ENCODE results near the gene ATF7IP.
"Not testable (repeated sequence)": the region's sequence is repeated elsewhere in the genome, so short reads cannot be mapped to it uniquely, and the experiment has no call there.

Gene ATF7IP

DNA sequence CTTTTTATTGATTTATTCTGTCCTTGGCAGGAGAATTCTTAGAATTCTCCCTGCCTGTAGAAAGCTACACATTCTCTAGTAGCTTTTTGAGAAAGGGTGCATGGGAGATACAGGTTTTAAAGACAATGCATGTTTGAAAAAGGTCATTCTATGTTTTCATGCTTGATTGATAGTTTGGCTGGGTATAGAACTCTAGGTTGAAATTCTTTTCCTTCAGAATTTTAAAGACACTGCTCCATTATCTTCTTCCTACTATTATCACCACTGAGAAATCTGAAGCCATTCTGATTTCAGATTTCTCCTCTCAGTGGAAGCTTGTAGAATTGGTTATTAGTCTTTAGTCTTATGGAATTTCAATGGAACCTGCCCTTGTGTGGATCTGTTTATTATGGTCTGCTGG lies 14.0 kb downstream of the ATF7IP start:
- DNase-seq (ENCODE audit: low spot score), result no peak

DNA sequence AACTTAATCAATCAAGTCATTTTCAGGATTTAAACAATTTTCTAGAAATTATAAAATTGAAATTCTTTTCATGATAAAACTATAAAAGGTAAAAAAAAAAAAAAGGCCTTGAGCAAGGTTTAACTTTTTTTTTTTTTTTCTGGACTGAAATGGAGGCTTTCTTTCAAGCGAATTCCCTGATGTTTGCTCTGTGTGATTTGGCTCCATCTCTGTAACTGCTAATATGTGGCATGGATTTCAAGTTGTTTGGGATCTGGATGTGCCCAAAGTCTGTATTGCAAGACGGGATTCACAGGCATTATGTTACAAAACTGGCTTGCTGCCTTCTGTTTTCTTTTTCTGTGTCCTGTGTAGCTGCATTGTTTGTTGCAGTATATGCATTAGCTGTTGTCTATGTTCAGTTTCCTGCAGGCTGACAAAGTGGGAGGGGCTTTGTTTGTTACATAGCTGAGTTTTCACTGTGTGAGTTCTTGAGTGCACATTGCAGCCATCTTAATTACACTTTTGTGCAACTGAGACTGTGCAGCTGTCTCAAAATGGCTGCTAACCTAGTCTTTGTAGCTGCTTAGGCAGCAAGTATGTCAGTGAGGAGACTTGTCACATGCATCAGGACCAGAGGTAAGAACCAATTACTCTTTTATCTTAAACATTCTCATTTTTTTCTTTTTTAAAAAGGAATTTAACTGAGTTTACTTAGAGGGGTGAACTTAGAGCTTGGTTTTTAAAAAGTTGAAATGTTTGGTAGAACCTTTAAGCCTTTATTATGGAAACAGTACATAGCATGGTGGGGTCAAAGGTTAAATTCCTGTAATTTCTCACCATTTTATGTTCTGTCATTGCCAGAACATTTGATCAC lies 19.5 kb downstream of the ATF7IP start:
- peak; percentile 72 for DNase-seq (ENCODE audit: low spot score)

DNA sequence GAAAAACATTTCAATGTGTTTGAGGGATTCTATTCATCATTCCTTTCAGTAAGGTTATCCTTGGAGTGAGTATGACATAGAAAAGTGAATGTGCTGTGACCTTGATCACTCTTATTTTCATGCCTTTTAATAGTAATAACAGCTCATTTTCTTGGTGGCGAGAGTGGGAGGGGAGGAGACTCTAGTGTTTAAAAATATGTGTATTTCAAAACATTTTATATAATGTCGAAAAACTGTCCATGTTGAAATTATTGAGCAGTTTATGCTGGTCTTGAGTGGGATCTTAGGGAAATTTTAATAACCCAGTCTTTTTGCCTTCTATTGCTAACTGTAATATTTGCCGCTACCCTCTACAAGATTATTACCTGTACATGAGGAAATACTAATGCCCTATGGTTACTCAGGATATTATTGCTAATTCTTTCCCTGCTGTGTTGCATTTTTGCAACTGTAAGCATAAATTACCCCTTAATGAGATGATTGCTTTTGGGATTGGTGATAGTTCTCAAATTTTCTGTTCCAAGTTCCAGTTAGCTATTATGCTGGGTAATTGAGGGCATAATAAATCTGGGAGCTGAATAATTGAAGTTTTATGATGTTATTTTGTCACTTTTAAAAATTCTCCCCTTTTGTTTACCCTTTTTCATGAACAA lies 21.9 kb downstream of the ATF7IP start:
- DNase-seq (ENCODE audit: low spot score), result no peak

DNA sequence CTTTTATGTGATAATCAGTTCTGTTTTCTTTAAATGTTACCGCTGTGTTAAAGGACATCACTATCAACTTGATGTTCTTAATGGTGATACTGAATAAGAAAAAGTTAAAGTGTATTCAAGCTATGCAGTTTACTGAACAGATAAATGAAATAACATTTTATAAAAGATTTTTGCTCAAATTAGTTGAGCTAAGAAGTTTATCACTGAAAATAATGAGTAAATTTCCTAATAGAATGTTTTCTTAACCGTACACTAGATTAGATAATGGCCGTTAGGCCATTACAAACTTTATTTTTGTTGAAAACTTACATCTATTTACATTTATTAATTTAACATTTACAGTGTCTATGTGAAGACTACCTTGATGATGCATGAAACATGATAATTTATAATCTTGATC lies 25.0 kb downstream of the ATF7IP start:
- DNase-seq (ENCODE audit: low spot score), result no peak

DNA sequence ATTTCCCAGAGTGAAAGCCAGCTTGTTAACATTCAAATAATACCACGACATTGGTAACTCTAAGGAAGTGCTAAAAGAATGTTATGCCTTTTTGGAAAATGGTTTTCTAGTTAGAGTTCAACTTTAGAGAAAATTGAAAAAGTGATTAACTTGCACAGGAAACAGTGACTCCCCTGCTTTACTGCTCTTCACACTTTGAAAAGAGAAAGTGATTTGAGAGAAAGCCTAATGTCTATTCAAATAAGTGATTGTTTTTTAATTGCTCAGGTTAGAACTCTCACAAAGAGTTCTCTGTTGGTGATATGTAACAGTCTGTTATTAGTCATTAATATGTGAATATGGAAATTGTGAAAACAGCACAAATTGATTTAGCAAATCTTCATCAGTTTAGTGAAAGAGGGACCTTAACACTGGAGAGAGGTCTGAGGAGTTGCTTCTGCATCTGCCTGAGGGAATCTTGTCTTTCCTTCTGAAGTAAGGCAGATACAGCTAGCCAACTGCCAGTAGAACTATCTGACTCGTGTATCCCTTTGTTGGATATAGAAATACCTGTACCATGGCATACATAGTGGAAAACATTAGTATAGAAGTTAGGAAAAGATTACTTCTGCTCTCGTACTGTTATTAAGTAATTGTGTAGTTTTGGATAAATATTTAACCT lies 25.5 kb downstream of the ATF7IP start:
- DNase-seq (ENCODE audit: low spot score), result no peak

DNA sequence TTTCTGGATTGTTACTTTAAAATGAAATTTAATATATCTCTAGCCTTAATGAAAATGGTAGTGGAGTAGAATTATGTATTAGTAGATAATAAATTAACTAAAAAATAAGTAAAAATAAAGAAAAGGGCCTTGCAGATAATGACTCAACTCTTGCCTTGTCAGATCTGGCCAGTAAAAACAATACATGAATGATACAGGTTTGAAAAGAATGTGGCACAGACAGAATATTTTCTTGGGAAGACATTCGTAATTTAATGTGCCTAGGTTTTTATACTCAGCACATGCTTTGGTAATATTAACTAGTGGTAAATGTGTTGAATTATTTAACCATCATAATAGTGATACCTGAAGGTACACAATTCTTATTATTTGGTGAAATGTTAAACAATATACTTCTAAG lies 28.3 kb downstream of the ATF7IP start:
- DNase-seq (ENCODE audit: low spot score), result no peak

DNA sequence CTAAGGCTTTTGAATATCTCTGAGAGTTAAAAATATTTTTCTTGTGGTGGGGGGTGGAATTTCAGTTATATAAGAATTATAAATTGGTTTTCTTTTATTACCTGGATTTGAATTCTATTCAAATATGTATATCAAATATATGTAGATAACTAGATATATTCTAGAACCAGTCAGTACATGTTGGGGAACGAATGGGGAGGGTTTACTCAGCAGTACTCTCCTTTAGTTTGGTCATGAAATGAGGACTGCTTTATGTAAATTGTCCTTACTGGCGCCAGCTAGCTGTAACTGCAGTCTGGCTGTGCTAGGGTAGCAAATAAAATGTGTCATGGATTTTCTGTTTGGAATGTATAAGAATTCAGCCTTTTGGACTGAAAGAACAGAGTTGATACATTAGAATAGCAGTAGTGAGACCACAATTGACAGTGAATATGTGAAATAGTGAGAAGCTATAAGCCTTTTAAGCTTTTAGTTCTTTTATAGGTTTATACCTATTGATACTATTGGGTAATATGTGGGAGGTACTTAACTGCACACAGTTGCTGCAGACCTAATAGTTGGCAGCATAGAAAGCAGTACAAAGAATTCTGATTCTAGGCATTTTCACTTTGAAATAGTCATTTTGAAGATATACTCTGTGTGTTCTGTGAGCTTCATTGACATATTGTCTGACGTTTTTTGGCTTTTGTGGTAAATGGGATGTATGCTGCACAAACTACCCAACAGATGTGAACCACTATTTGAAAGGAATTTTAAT lies 29.0 kb downstream of the ATF7IP start:
- DNase-seq (ENCODE audit: low spot score), result peak; percentile 68

DNA sequence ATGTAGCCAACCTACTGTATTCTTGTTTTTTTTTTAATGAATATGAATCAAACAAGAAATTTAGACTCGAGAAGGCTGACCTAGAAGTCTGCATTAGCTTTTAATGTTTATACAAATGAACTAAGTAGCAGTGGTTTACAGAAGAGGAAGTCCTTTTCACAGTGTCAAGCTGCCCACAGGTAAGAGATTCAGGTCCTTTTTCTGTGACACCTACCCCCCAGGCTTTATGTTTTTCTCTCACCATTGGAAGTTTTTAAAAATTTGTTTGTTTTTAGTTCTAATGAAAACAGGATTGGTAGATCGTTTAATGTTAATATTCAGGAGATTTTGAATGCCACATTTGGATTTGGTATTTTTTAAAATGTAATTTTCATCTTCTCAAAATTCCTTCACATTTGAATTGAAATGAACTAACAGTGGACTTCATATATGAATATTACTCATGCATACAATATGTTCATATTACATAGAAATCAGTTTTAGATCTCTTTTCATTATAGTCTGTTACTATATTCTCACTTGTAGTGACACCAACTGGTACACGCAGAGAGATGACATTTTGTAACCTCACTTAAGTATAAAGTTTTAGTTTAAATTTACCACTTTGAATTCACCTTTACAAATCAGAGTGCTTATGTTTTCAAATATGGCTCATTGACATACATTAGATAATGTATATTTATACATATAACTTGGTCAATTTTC lies 29.7 kb downstream of the ATF7IP start:
- DNase-seq (ENCODE audit: low spot score), result no peak

DNA sequence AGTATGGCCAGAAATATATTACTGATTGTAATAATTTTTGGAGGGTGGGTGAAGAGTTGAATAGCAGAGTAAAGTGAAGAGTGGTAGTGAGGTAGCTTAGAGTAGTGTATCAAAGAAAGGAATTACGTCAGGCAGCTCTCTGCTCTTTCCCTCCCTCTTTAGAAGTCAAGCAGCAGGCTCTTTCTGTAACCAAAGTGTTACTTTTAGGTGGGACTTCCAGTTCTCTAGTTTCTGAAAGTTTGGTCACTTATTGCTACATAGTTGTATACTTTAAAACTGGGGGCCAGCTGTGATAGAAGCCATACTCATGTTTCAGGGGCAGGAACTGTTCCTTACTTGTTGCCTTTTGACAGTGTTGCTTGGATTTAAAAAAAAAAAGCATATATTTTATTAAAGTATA lies 30.6 kb downstream of the ATF7IP start:
- no peak for DNase-seq (ENCODE audit: low spot score)

DNA sequence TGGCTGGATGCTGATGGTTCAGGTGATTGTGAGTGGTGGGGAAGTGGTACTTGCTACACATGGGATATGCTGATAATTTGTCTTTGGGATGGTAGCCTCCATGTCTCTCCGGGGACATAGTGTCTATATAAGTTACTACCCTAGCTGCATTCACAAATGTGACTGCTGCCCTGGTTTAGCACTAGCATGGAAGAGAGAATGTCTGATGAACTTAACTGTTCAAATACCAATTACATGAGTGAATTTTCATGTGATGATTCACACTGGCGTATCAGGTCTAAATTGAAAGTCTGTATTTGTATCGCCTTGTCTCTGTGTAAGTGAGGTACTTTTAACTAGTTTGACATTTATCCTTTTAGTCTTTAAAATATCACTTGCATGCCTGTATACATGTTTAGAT lies 34.4 kb downstream of the ATF7IP start:
- no peak for DNase-seq (ENCODE audit: low spot score)

DNA sequence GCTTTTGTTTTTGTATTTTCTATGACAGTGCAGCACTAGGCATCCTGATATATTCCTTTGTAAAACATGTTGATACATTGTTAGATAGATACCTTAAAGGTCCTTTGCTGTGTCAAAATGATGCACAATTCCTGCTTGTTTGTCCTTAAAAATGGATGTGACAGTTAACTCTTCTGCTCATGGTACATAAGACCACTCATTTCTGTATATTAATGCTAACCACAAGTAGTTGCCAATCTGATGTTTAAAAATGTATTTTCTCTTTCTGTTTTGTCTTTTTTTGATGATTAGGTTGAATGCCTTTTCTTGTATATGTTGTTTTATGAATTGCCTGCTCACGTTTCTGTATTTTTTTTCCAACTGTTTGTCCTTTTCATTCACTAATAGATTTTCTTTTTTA lies 35.1 kb downstream of the ATF7IP start:
- no peak for DNase-seq (ENCODE audit: low spot score)

DNA sequence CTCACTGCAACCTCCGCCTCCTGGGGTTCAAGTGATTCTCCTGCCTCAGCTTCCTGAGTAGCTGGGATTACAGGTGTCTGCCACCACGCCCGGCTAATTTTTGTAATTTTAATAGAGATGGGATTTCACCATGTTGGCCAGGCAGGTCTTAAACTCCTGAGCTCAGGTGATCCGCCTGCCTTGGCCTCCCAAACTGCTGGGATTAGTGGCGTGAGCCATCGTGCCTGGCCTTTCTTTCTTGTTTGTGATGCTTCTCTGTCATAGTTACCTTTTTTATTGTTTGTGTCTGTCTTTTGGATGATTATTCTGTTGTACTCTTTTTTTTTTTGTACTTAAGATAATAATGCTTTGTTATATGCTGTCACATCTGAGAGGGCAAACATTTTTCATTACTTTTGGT lies 35.8 kb downstream of the ATF7IP start:
- not testable (repeated sequence) for DNase-seq (ENCODE audit: low spot score)

DNA sequence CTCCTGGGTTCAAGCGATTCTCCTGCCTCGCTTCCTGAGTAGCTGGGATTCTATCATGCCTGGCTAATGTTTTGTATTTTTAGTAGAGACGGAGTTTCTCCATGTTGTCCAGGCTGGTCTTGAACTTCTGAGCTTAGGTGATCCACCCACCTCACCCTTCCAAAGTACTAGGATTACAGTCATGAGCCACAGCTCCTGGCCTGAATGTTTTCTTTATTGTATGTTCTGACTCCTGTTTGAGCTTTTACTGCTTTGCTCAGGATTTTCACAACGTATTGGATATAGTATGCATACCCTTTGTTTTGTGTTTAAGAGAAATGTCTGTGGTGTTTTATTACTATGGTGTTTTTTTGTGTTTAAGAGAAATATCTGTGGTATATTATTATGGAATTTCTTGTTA lies 37.2 kb downstream of the ATF7IP start:
- no peak for DNase-seq (ENCODE audit: low spot score)

DNA sequence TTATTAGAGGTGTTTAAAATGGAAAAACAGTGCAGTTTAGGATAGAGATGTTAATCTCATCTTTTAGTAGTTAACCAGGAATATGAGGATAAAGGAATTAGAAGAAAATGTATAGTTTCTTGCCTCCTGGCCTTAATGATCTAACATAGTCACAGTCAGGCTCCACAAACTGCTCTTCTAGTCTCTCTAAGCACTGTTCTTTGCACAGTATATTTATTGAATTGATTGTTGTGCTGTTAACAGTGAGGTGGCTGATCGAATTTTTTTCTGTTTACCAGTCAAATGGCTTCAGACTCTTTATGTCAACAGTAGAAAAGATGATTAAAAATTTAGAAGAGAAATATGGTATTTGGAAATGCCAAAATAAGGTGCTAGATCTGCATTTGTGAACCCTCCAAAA lies 37.8 kb downstream of the ATF7IP start:
- DNase-seq (ENCODE audit: low spot score), result no peak

DNA sequence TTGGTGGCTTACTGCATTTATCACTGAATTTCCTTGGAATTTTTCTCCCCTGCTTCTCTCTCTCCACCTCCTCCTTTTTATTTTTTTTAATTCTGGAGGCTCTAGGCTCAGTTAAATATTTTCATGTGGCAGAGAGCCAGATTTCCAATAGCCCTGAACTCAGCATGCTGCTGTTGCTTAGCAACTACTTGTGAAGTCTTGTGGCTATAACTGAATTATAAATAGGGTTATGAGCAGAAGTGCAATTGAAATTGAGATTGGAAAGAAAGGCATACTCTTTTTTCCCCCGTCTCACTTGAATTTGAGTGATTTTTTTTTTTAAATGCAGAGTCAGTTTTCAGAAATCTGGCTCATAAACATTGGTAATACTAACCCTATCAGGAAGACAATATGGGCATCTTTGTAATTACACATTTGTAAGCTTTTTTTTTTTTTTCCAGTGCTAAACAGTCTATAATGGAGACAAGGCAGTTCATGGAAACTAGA lies 38.3 kb downstream of the ATF7IP start:
- DNase-seq (ENCODE audit: low spot score), result peak; percentile 46

DNA sequence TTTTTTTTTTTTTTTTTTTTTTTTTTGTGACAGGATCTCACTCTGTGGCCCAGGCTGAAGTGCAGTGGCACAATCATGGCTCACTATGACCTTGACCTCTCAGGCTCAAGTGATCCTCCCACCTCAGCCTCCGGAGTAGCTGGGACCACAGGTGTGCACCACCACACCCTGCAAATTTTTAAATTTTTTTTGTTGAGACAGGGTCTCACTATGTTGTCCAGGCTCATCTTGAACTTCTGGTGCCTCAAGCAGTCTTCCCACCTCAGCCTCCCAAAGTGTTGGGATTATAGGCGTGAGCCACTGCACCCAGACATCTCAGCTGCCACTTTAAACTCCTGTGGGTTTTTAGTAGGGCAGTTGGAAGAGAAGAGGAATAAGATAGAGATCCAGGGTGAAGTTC lies 39.9 kb downstream of the ATF7IP start:
- not testable (repeated sequence) for DNase-seq (ENCODE audit: low spot score)

DNA sequence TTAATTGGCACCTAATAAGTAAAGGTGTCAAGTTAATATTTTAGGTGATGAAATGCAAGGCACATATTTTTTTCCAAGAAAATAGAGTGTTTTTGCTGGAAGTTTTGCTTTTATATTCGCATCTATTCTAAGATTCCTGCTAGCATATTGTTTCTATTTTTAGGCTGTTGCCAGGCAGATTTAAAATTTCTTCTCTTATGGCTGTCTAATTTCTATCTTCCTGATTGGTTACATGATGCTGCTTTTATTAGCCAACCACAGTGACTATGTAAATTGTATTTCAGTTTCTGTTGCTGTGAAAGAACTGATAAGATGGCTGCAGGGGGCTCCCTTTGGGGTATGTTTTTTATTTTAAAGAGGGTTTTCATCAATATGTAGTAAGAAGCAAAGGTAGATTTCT lies 42.7 kb downstream of the ATF7IP start:
- DNase-seq (ENCODE audit: low spot score), result no peak

DNA sequence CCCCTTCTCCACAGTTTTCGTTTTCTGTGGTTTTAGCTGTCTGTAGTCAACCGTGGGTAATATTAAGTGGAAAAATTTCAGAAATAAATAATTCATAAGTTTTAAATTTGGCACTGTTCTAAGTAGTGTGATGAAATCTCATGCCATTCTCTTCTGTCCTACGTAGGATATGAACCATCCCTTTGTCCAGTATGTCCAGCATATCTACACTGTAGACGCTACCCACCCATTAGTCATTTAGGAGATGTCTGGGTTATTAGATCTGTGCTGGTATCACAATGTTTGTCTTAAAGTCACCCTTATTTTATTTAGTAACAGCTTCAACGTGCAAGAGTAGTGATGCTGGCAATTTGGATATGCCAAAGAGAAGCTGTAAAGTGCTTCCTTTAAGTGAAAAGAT lies 44.7 kb downstream of the ATF7IP start:
- no peak for DNase-seq (ENCODE audit: low spot score)

DNA sequence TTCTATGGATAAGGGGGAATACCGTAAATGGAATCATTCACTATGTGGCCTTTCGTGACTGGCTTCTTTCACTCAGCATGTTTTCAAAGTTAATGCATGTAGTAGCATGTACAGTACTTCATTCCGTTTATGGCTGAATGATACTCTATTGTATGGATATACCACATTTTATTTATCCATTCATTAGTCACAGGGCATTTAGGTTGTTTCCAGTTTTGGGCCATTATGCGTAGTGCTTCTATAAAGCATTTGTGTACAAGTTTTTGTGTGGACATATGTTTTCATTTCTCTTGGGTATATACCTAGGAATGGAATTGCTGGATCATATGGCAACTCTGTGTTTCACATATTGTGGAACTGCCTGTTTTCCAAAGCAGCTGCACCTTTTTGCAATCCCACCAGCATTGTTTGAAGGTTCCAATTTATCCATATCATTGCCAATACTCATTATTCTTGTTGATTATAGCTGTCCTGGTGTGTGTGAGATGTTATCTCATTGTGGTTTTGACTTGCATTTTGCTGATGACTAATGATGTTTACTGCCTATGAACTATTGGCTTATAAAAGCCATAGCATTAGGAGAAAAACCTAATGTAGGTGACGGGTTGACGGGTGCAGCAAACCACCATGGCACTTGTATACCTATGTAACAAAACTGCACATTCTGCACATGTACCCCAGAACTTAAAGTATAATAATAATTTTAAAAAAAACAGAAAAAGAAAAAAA lies 45.5 kb downstream of the ATF7IP start:
- no peak for DNase-seq (ENCODE audit: low spot score)

DNA sequence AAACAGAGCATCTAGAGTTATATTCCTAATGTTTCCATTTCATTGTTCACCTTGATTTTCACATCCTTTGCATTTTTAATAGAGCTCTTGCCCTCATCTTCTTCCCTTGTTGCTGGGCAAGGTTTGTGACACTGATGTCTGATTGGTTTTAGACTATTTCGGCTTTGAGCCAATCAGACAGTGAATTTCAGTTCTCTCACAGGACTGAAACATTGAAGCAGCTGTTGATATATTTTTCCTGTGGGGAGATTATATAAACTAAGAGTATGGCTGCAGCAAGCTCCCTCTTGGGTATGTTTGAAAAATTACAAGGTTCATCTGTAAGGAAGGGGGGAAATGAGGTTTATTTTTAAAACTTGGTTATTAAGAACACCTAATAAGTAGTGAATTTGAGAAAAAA lies 51.2 kb downstream of the ATF7IP start:
- DNase-seq (ENCODE audit: low spot score), result peak; percentile 60

DNA sequence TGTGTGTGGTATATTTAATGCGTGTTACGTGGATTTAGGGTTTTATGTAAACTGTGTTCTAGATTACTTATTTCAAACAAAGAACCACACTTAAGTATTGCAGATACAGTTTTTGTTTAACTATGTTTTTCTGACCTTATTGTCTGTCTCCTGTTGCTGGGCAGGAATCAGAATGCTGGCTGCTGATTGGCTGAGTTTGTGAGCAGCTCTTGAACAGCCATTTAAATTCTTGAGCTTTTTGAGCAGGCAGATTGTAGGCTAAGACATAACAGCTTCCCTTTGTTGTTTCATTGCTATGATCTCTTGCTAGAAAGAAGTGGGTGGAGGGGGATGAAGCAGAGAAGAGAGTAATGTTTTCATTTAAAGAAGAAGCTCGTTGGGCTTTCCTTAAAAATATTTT lies 52.2 kb downstream of the ATF7IP start:
- peak; percentile 70 for DNase-seq (ENCODE audit: low spot score)

Measured in D341Med (cell line).